HG02588 (cell line): ENCODE data around the gene ZNF575.
"Not testable (repeated sequence)": the region's sequence is repeated elsewhere in the genome, so short reads cannot be mapped to it uniquely, and the experiment has no call there.

ENCODE experiments used
- ATAC-seq: cut with Tn5 transposase; IDR thresholded peaks from one replicate; pipeline ENCODE4 v1.9.1; 2021; ENCODE audit warnings: mild to moderate bottlenecking, moderate library complexity; ENCODE audit not compliant: unreplicated experiment

Gene ZNF575

DNA sequence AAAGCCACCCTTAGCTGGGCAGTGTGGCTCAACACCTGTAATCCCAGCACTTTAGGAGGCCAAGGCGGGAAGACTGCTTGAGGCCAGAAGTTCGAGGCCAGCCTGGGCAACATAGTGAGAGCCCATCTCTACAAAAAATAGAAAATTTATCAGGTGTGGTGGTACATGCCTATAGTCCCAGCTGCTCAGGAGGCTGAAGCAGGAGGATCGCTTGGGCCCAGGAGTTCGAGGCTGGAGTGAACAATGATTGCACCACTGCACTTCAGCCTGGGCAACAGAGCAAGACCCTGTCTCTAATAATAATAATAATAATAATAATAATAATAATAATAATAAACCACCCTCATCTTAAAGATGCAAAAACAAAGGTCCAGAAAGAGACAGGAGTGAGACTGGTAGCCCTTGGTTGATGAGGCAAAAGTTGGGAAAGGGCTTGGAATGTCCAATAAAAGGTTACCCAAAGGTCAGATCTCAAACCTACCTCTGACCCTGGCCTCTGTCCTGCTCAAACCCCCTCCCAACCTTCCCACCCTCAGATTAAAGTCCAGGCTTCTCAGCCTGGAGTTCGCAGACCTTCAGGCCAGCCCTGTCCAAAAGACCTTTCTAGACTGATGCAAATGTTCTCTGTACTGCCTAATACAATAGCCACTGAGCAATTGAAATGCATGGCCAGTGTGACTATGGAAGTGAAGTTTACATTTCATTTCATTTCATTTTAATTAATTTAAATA, 9.1 kb downstream of the ZNF575 start:
- no peak for ATAC-seq

DNA sequence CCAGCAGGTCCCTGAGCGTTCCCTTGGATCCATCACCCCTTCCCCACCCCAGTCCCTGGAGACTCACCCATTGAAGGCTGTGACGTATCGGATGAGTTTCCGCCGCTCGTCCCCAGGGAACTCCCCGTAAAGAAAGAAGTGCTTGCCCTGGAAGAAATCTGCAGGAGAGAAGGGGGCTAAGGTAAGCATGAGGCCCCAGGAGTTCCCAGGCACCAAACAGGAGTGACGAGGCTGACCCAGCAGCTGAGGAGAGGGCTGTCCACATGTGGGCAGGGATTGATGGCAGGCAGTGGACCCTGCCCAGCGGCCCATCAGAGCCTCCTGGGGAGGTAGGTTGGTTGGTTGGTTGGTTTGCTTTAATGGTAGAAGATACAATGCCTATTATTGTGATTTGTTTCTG, 11.1 kb downstream of the ZNF575 start:
- no peak for ATAC-seq

DNA sequence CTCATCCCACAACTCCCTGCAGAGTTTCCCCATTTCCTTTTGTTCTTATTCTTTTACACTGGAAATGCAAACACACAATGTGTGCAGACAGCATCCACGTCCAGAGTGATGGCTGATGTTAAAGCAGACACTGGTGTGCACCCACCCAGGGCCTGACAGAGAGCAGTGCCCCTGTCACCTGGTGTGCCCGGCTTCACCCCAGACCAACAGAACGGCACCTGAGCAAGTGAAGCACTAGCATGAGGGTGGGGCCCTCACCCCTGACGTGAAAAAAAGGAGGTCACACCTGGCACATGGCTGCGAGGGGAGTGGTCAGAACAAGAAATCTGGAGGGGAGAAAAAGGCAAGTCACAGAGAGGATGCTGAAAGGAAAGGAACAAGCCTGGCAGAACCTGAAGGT, 12.3 kb downstream of the ZNF575 start:
- ATAC-seq = no peak

DNA sequence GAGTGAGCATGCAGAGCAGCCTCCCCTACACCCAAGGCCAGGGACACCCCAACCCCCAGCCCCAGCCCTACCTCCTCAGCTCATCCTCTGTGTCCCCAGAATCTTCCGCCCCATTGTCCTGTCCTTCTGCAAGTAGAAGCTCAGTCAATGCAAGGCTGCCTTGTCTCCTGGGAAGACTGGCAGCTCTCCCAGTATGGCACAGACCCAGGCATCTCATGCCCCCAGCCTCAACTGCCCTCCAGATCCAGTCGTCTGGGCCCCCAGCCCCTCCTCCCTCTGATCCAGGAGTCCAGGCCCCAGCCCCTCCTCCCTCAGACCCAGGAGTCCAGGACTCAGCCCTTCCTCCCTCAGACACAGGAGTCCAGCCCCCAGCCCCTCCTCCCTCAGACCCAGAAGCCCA, 13.0 kb downstream of the ZNF575 start:
- no peak for ATAC-seq

DNA sequence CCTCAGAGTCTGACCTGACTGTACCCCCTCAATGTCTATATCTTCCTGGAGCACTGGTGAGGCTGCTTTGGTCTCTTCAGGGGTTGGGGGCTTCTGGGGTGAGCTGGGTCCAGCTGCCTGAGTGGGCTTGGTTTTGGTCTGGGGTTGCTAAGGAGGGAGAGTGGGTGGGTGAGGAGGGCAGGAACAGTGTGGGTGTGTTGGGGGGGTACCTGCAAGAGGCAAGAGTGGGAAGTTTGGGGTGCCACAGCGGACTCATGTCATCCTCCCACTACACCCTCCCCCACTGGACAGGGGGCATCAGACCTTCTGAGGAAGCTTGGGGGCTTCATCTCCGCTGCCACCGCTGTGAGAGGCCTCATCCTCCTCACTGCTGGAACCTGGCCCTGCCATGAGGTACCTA, 13.6 kb downstream of the ZNF575 start:
- no peak for ATAC-seq

DNA sequence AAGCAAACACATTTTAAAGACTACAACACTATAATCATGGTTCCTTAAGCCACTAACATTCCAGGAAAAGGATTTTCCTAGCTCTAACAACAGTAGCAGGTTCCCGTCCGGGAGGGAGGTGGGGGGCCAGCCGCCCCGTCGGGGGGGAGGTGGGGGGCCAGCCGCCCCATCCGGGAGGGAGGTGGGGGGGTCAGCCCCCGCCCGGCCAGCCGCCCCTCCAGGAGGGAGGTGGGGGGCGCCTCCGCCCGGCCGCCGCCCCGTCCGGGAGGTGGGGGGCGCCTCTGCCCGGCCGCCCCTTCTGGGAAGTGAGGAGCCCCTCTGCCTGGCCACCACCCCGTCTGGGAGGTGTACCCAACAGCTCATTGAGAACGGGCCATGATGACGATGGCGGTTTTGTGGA, 14.9 kb downstream of the ZNF575 start:
- ATAC-seq = not testable (repeated sequence)

DNA sequence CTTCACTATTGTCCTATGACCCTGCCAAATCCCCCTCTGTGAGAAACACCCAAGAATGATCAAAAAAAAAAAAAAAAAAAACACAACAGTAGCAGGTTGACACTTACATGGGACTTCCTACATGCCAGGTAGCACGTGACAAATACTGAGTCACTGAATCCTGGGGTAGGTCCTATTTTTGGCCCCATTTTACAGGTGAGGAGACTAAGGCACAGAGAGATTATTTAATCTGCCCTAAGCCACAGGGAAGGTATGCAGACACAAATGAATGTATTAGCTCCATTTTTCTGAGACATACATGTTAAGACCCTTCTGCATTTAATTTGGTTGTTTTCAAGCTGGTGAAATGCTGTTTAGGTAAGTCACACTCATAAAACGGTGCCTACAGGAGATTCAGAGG, 15.7 kb downstream of the ZNF575 start:
- ATAC-seq = no peak

DNA sequence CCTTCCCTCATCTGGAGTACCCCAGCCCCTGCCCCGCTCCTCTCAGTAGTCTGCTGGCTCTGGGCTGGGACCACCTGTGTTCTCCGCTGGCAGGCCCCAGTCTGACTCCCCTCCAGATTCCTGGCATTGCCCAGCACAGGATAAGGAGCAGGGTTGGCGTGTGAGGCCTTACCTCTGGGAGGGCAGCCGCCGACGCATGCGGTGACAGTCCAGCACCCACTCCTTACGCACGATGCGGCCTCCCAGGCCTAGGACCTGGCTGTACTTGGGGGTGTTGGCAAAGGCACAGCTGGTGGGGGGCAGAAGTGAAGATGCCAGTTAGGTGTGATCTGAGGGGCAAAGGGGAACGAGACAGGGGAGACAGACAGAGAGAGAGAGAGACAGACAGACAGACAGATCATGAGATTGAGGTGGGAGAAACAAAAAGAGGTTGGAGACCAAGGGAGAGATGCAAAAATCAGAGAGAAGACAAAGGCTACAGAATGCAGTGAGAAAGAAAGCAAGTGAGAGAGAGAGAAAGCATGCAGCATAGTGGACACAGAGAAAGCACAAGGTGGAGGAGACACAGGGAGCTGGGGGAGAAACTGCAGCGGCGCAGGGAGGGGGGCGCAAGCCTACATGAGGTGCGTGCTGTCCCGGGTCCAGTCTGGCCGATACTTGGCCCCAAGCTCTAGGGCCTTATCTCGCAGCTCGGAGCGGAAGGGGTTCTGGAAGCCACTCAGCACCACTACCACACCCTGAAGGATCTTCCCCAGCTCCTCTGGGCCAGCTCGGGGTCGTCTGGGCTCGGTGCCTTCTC, 18.6 kb downstream of the ZNF575 start:
- ATAC-seq = no peak

DNA sequence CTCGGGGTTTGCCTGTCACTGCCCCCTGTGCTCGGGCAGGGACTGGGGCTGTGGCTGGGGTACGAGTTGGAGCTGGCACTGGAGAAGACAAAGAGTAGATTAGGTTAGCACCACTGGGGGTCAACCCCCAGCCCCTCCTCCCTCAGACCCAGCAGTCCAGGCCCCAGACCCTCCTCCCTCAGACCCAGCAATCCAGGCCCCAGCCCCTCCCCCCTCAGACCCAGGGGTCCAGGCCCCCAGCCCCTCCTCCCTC, 19.1 kb downstream of the ZNF575 start:
- ATAC-seq = no peak

DNA sequence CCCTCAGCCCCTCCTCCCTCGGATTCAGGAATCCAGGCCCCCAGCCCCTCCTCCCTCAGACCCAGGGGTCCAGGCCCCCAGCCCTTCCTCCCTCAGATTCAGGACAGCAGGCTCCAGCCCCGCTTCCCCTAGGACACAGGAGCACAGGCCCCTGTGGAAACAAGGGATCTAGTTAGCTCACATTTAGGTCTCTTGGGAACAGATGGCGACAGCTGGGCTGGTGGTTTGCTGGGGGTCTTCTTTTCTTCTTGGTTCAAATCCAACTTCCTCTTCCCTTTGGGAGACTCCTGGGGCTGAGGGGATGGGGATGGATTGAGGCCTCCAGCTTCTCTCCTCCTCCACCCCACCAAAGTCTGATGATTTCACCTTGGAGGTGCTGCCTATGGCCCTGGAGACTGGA, 19.6 kb downstream of the ZNF575 start:
- ATAC-seq = no peak

DNA sequence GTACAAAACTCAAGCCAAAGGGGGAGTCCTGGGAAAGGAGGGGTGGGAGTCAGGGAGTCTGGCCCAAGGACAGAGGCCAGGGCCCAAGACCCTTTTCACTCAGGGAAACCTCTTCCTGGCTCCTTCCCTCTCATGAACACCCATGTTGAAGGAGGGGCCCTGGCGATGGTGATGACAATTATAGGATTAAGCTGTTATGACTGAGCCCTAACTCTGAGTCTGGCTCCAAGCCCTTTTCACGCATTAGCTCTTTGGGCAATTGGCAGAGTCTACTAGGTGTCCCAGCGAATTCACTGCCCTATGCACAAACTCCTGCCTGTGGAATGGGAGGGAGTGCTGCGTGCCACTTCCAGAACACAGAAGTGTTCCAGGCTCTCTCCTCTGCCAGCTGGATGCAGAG, 20.7 kb downstream of the ZNF575 start:
- ATAC-seq = no peak

DNA sequence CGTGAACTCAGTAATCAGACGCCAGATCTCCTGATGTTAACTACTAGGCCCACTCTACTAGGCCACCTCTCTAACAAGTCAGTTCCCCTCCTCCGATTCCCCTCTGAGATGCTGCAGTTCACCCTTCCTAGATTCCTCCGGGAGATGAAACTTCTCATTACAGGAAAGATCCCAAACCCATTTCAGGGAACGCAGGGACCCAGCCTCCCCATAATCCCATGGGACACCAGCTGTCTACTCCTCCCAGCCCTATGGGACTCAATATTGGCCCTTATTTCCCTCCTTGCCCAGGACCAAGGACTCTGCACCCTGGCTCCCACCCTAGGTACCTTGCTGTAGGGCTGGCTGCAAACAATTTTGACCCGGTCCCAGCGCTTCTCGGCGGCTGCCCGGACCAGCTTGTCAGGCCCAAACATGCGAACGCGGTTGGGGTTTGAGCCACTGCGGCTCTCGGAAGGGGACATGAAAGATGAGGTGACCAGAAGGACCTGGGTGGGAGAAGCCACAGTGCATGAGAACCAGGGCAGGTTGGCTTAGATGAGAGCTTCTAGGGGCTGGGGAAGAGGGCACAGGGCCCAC, 21.4 kb downstream of the ZNF575 start:
- no peak for ATAC-seq

DNA sequence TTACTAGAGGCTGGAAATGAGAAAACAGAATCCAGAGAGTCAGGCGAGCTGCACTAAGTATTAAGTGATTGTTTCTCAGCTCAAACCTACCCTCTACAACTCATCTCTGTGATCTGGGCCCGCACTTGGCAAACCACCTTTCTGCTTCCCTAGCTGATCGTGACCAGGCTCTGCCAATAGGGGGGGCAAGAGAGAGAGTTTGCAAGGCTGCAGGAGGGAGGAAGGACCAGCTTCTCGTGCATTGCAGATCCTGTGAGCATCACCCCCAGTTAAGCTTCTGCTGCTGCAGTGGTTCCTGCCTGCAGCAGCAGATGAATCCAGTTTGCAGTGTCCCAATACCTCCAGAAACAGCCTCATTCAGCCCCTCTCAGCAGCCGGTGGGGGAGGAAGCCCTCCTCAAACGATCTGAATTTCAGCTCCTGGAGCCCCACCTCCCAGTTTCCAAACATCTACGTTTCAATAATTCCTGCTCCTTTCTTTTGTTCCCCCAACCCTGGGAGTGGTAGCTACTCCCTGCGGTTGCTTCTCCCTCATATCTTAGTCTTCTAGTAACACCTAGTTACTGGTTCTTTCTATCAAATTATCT, 22.3 kb downstream of the ZNF575 start:
- ATAC-seq = no peak

DNA sequence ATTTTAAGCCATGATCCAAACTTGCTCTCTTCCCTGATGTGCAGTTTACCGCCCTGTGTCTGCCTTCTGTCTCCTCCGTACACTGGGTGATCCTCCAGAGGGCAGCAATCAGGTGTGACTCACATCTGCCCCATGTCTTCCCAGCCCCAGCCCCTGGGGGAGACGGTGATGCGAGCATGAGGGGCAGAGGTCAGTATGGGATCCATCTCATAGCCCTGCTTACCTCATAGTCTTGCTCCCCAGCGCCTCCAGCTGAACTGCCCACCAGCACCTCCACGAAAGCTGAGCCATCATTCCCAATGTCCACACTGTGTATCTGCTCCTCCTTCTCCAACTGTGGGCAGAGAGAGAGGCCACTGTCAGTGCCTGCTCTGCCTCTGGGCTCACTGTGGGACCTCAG, 27.7 kb downstream of the ZNF575 start:
- no peak for ATAC-seq

DNA sequence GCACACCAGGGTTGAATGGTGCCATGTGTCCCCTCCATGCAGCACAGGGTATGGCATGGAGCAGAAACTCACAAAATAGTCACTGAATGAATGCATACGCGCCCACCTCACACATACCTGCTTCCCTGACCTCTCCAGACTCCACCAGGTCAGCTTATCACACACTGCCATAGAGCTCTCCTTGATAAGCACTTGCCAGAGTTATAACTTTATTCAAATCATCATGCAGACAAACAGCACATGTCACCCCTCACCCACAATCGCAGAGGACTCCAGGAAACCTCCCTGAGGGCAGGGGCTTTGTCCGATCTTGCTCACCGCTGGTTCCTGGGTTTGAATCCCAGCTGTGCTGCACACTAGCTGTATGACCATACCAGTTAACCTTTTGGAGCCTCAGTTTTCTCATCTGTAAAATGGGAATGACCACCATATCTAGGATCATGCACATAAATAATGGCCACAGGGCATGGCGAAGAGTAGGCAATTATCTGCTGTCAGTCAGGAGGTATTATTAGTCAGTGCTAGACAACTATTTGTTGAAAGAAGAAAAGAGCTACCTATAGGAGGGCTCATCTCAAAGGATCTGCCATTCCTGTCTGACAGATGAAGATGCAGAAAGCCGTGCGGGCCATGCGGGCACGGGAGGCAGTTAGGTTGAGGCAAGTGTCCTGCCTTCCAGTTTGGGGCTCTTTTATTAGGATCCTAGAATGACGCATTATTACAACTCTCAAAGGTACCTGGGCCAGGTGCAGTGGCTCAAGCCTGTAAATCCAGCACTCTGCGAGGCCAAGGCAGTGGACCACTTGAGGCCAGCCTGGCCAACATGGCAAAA, 28.4 kb downstream of the ZNF575 start:
- no peak for ATAC-seq

DNA sequence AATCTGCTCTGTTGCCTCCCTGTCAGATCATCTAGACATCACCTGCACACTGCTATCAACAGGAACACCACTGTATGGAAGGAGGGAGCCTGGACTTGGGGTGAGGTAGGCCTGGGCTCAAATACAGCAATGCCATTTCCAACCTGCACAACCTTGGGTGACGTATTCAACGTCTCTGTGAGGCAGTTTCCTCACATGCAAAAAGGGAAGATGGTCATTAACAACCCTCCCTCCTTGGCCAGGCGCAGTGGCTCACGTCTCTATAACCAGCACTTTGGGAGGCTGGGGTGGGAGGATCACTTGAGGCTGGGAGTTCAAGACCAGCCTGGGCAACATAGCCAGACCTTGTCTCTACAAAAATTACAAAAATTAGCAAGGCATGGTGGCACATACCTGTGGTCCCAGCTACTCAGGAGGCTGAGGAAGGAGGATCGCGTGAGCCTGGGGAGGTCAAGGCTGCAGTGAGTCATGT, 29.3 kb downstream of the ZNF575 start:
- no peak for ATAC-seq

DNA sequence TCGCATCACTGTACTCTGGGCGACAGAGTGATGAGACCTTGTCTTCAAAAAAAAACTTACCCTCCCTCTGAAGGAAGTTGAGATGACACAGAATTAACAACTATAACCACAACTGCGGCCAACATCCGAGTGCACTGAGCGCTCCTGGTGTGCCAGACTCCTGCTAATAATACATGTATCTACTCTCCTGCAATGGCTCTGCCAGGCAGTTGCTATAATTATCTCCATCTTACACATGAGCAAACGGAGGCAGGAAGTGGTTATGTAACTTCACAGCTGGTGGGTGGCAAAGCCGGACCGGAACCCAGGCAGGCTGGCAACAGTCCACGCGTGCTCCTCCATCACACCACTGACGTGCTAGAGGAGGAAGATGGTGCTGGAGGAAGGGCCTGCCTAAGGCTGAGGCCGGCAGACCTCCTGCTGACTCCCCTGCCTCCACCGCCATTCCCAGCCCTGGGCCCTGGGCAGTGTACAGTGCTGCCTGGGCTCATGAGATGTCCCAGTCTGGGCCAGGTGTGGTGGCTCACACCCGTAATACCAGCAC, 29.8 kb downstream of the ZNF575 start:
- no peak for ATAC-seq

DNA sequence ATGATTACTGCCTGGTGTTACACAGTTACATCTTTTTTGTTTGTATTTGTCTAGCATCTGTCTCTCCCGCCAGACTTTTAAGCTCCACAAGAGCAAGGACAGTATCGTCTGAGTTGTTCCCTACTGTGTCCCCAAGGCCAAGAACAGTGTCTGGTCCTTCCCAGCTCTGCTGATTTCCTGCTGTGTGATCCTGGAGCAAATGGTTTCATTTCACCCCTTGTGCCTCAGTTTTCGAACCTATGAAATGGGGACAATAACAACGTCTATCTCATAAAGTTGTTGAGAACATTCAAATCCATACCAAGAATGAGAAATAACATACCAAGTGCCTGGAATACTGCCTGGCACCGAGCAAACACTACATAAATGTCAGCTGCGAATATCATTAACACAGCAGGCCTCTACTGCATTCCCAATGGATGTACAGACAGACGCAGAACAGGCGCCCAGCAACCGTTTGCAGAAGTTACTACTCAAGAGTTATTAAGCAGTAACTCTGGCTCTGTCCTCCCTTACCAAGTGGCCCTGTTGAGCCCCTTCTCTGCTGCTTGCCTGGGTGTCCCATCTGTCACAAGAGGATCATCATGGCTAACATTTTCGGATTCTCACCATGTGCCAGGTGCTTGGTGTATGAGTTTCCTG, 30.9 kb downstream of the ZNF575 start:
- no peak for ATAC-seq

DNA sequence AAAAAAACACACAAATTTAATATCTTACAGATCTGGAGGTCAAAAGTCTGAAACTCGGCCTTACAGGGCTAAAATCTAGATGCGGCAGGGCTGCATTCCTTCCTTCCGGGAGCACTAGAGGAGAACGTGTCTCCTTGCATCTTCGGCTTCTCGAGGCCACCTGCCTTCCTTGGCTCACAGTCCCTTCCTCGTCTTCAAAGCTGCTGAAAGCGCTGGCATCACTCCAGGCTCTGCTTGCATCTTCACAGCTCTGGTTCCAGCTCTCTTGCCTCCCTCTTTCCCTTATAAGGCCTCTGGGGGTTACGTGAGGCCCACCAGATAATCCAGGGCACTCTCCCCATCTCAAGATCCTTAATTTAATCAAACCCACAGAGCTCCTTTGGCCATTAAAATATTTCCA, 31.8 kb downstream of the ZNF575 start:
- no peak for ATAC-seq

DNA sequence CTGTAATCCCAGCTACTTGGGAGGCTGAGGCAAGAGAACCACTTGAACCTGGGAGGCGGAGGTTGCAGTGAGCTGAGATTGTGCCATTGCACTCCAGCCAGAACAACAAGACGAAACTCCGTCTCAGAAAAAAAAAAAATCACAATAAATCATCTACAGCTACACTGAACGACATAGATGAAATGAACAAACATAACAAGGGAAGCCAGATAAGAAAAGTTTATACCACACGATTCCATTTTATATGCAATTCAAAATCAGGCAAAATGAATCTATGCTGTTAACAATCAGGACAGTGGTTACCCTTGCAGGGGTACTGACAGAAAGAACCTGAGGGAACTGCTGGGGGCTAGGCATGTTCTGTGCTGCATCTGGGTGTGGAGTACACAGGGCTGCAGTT, 36.7 kb downstream of the ZNF575 start:
- ATAC-seq = no peak
